Hepatocyte (in vitro differentiated cells): Measurements from ENCODE around the gene ITPR1. TPM values are rescaled to one million over a fixed set of nuclear protein-coding genes. Genes with fewer than 3 reads are reported as not detected.

ENCODE experiments used
- DNase-seq: peaks from one replicate; pipeline ENCODE4 v3.0.0-alpha.2; 2016; ENCODE audit warnings: low spot score
- H2AFZ ChIP-seq: fragments of 200-600 bp; sonication (generic); 2 replicates; pipeline ENCODE4 v1.6.0; 2016; ENCODE audit warnings: antibody characterized with exemption, mild to moderate bottlenecking
- H3K27ac ChIP-seq: fragments of 200-600 bp; sonication (generic); 2 replicates; pipeline ENCODE4 v1.5.1; 2016; ENCODE audit warnings: mild to moderate bottlenecking
- H3K27me3 ChIP-seq: fragments of 200-600 bp; sonication (generic); 2 replicates; pipeline ENCODE4 v1.6.1; 2016
- H3K36me3 ChIP-seq: fragments of 200-600 bp; sonication (generic); replicated peaks from 2 replicates; pipeline ENCODE4 v1.5.1; 2016; ENCODE audit warnings: low read depth; ENCODE audit not compliant: insufficient read depth
- H3K4me1 ChIP-seq: fragments of 200-600 bp; sonication (generic); 2 replicates; pipeline ENCODE4 v1.5.1; 2016; ENCODE audit warnings: mild to moderate bottlenecking, moderate library complexity; ENCODE audit not compliant: insufficient read depth
- H3K4me2 ChIP-seq: fragments of 200-600 bp; sonication (generic); 2 replicates; pipeline ENCODE4 v1.6.0; 2016
- H3K4me3 ChIP-seq: fragments of 200-600 bp; sonication (generic); 2 replicates; pipeline ENCODE4 v1.5.1; 2016; ENCODE audit warnings: mild to moderate bottlenecking
- H3K79me2 ChIP-seq: fragments of 200-600 bp; sonication (generic); 2 replicates; pipeline ENCODE4 v1.6.0; 2017; ENCODE audit warnings: mild to moderate bottlenecking
- H3K9me2 ChIP-seq: fragments of 200-600 bp; sonication (generic); replicated peaks from 2 replicates; pipeline ENCODE4 v1.6.0; 2017; ENCODE audit warnings: mild to moderate bottlenecking; ENCODE audit not compliant: insufficient read depth
- H3K9me3 ChIP-seq: fragments of 200-600 bp; sonication (generic); 2 replicates; pipeline ENCODE4 v1.5.1; 2016; ENCODE audit warnings: low read depth, mild to moderate bottlenecking
- H4K20me1 ChIP-seq: fragments of 200-600 bp; sonication (generic); 2 replicates; pipeline ENCODE4 v1.6.0; 2016; ENCODE audit warnings: mild to moderate bottlenecking; ENCODE audit not compliant: insufficient read depth, poor library complexity, severe bottlenecking
- EZH2 ChIP-seq: fragments of 200-600 bp; sonication (generic); IDR thresholded peaks from 2 replicates; pipeline ENCODE4 v1.6.1; 2016; ENCODE audit warnings: antibody characterized with exemption, mild to moderate bottlenecking, borderline replicate concordance
- EZH2phosphoT487 ChIP-seq: fragments of 200-600 bp; sonication (generic); IDR thresholded peaks from one replicate; pipeline ENCODE4 v1.6.1; 2018; ENCODE audit warnings: antibody characterized with exemption, mild to moderate bottlenecking, low read depth, moderate library complexity; ENCODE audit not compliant: unreplicated experiment, severe bottlenecking
- WGBS: methylation state at CpG from one replicate; pipeline ENCODE4 v1.1.6; 2016; ENCODE audit warnings: low lambda C conversion rate; ENCODE audit errors: missing lambda C conversion rate; 5-methylcytosine and 5-hydroxymethylcytosine counted together
- polyA plus RNA-seq: library from polyadenylated mRNA; unstranded; fragments of >200 nt; fragmentation: Nextera tagmentation; extraction: Ambion mirVana; gene quantifications from 2 replicates; pipeline ENCODE4 v1.2.1, GENCODE V29; 2016
- total RNA-seq: library from RNA; depleted of rRNA; stranded (reverse); fragments of >200 nt; gene quantifications from 2 replicates; pipeline ENCODE4 v1.2.3, GENCODE V29; 2014
- TF ChIP-seq, protein P1 (sequence below): fragments of 200-600 bp; sonication (generic); IDR thresholded peaks from 2 replicates; pipeline ENCODE4 v1.5.1; 2016; ENCODE audit warnings: antibody characterized with exemption, mild to moderate bottlenecking; ENCODE audit not compliant: poor library complexity

Gene ITPR1
- total and polyA plus RNA-seq, 2 experiments from 2014 or later, result 46.8 to 90.8 TPM

DNA sequence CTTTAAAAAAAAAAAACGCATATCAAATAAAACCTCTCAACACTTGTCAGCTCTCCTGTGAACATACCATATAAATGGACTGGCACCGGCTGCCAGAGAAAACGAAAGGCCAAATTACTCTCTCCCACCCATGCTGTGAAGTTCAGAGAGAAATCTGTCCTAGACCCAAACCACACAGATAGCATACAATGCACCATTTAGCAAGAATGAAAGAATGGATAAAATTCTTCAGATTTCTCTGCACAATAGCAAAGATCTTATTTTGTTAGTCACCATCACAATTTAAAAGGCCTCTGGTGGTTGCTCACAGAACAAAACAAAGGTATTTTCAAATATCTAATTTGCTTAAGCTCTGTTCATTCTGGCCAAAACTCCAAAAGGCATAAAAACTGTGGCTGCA, 392.2 kb downstream of the ITPR1 start:
- Histone ChIP-seq H3K9me2 (no peaks in the 10 kb centered on the region), H2AFZ (no peak overlapping the region), H3K27ac (no peak overlapping the region), H4K20me1 (no peaks in the 10 kb centered on the region), H3K27me3 (no peaks in the 10 kb centered on the region), H3K36me3 (no peaks in the 10 kb centered on the region), H3K79me2 (no peaks in the 10 kb centered on the region), H3K4me2 (no peak overlapping the region), H3K4me1 (no peaks in the 10 kb centered on the region), H3K4me3 (no peak overlapping the region), H3K9me3 (peaks cover 4% of the 10 kb centered on the region)
- WGBS, result 82% methylated on average over 3 of the region's 3 CpGs
- DNase-seq, result no peak
- TF ChIP-seq EZH2phosphoT487 (no peak), EZH2 (no peak)
- TF ChIP-seq, protein P1, sequence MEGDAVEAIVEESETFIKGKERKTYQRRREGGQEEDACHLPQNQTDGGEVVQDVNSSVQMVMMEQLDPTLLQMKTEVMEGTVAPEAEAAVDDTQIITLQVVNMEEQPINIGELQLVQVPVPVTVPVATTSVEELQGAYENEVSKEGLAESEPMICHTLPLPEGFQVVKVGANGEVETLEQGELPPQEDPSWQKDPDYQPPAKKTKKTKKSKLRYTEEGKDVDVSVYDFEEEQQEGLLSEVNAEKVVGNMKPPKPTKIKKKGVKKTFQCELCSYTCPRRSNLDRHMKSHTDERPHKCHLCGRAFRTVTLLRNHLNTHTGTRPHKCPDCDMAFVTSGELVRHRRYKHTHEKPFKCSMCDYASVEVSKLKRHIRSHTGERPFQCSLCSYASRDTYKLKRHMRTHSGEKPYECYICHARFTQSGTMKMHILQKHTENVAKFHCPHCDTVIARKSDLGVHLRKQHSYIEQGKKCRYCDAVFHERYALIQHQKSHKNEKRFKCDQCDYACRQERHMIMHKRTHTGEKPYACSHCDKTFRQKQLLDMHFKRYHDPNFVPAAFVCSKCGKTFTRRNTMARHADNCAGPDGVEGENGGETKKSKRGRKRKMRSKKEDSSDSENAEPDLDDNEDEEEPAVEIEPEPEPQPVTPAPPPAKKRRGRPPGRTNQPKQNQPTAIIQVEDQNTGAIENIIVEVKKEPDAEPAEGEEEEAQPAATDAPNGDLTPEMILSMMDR, result no peak

DNA sequence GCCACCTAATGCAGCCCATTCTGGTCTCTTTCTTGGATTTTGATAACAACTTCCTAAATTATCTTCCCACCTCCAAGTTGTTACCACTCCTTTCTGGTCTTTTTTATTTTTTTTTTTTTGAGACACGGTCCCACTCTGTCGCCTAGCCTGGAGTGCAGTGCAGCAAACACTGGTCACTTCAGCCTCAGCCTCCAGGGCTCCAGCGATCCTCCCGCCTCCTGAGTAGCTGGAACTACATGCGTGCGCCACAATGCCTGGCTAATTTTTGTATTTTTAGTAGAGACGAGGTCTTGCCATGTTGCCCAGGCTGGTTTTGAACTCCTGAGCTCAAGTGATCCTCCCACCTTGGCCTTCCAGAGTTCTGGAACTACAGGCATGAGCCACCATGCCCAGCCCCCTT, 393.3 kb downstream of the ITPR1 start:
- Histone ChIP-seq H4K20me1 (no peaks in the 10 kb centered on the region), H3K36me3 (no peaks in the 10 kb centered on the region), H3K9me2 (no peaks in the 10 kb centered on the region), H3K9me3 (peaks cover 4% of the 10 kb centered on the region), H3K79me2 (no peaks in the 10 kb centered on the region), H3K4me2 (no peak overlapping the region), H3K27me3 (no peaks in the 10 kb centered on the region), H3K27ac (no peak overlapping the region), H3K4me1 (no peaks in the 10 kb centered on the region), H2AFZ (no peak overlapping the region), H3K4me3 (no peak overlapping the region)
- TF ChIP-seq EZH2phosphoT487 (no peak), EZH2 (no peak)
- TF ChIP-seq, protein P1, result no peak
- DNase-seq, result no peak
- WGBS, result 99% methylated on average over 7 of the region's 7 CpGs

DNA sequence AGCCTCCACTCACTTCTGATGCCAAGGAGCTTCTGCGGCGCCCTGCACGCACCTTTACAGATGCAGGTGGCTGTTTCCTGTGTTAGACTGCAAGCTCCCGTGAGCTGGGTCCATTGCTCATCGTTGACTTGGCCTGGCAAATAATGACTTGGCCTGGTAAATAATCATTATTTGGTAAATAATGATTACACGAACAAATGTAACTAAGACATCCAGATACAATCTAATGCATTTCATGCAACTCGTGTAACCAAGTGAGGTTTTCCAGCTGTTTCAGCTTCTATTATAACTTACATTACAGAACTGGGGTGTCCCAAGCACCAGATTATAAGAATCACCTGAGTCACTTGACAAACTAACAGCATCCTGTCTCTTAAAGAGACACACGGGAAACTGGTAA, 394.0 kb downstream of the ITPR1 start:
- no peak overlapping the region for H3K4me3 ChIP-seq
- H3K9me2 ChIP-seq, result no peaks in the 10 kb centered on the region
- H3K79me2 ChIP-seq, result no peaks in the 10 kb centered on the region
- H3K4me1 ChIP-seq, result no peaks in the 10 kb centered on the region
- TF ChIP-seq, protein P1, result no peak
- no peak for TF ChIP-seq EZH2phosphoT487
- no peak for TF ChIP-seq EZH2
- no peak for DNase-seq
- no peaks in the 10 kb centered on the region for H3K36me3 ChIP-seq
- H2AFZ ChIP-seq, result no peak overlapping the region
- no peaks in the 10 kb centered on the region for H3K27me3 ChIP-seq
- H3K9me3 ChIP-seq, result peaks cover 4% of the 10 kb centered on the region
- H3K4me2 ChIP-seq, result no peak overlapping the region
- H3K27ac ChIP-seq, result no peak overlapping the region
- 81% methylated on average over 8 of the region's 8 CpGs for WGBS
- H4K20me1 ChIP-seq, result no peaks in the 10 kb centered on the region
